Psoas muscle (tissue), 8 donors: ENCODE data around the gene CD69. TPM values are rescaled to one million over a fixed set of nuclear protein-coding genes. Genes with fewer than 3 reads are reported as not detected.
"Not testable (repeated sequence)": the region's sequence is repeated elsewhere in the genome, so short reads cannot be mapped to it uniquely, and the experiment has no call there.

Source experiments
- ATAC-seq, 4 donors: fragments of 200-7000 bp; cut with Tn5 transposase; one replicate each; pipeline ENCODE4 v1.9.1; 2020; ENCODE audit warnings: moderate library complexity in 3 of 4, mild to moderate bottlenecking in 2 of 4
- DNase-seq, 2 donors: peaks; one replicate each; pipeline ENCODE4 v3.0.0-alpha.2; 2020
- H3K27ac ChIP-seq: fragments of 200-600 bp; one replicate; pipeline ENCODE4 v1.8.0; 2022
- H3K27me3 ChIP-seq, 3 donors: fragments of 200-600 bp in 1 of 3; one replicate each; pipeline versions ENCODE4 v1.6.1 to v1.8.0; 2013 to 2022; ENCODE audit warnings: low read length in 2 of 3, mild to moderate bottlenecking in 2 of 3, moderate library complexity in 1 of 3; ENCODE audit not compliant: insufficient read depth in 3 of 3
- H3K36me3 ChIP-seq, 2 donors: fragments of 200-600 bp in 1 of 2; one replicate each; pipeline versions ENCODE4 v1.6.1 to v1.8.0; 2013 to 2022; ENCODE audit warnings: low read depth in 1 of 2, mild to moderate bottlenecking in 1 of 2, moderate library complexity in 1 of 2; ENCODE audit not compliant: insufficient read depth in 1 of 2
- H3K4me1 ChIP-seq: fragments of 200-600 bp; one replicate; pipeline ENCODE4 v1.8.0; 2022
- H3K4me3 ChIP-seq: fragments of 200-600 bp; one replicate; pipeline ENCODE4 v1.8.0; 2022; ENCODE audit warnings: mild to moderate bottlenecking
- H3K9me3 ChIP-seq: fragments of 200-600 bp; one replicate; pipeline ENCODE4 v1.8.0; 2022
- CTCF ChIP-seq: fragments of 200-600 bp; IDR thresholded peaks from one replicate; pipeline ENCODE4 v1.8.0; 2022; ENCODE audit warnings: antibody characterized with exemption
- WGBS, 3 donors: extraction: QIAGEN DNeasy Blood & Tissue Kit; methylation state at CpG; one replicate each; pipeline versions ENCODE4 v1.1.6 to v1.1.7; 2013; 5-methylcytosine and 5-hydroxymethylcytosine counted together
- intact Hi-C, 2 donors: fragments of 100-400 bp; cut with DNase I; formaldehyde crosslinking; loops; one replicate each; pipeline versions ENCODE4 v1.11.0 to v1.14.2; 2022
- polyA plus RNA-seq, 3 donors: library from polyadenylated mRNA; stranded (reverse); fragments of 200-250 nt; gene quantifications; one replicate each; pipeline ENCODE4 v1.2.3, GENCODE V29; 2013
- total RNA-seq, 4 donors: library from RNA; stranded (reverse); fragmentation: NEBNext Ultra II Directional in 2 of 4; extraction: Animal tissue kit (Norgen Biotek cat#: 25700) in 2 of 4; gene quantifications; one replicate each; pipeline versions ENCODE4 v1.2.1 to v1.2.4, GENCODE V29; 2021 to 2023
- donor health status: healthy with polysubstance abuse.
- donor health status: DM: no; HTN: no; CAD: no; lungs with moderate emphysema.
- donor health status: Bipolar disorder and iron deficiency.
- donor health status: healthy.
- donor health status: DM: yes; HTN: yes; CAD: no.
- donor health status: DM: no; HTN: no; CAD: no.
- donor health status: DM: no; HTN: no; CAD: no.
- donor health status: DM: yes; HTN: yes; CAD: no.

CD69 gene
- total and polyA plus RNA-seq, 7 donors = 0.13 to 1.1 (median 0.49) TPM

- no peaks in the 10 kb centered on the region for H3K4me1 ChIP-seq
- ATAC-seq = no peak
- no peak for TF ChIP-seq CTCF
- intact Hi-C loops = no loop called here
- H3K36me3 ChIP-seq = no peaks in the 10 kb centered on the region
- no peak overlapping the region for H3K4me3 ChIP-seq
- H3K27me3 ChIP-seq = no peaks in the 10 kb centered on the region
- H3K27ac ChIP-seq = no peak overlapping the region
- H3K9me3 ChIP-seq = no peaks in the 10 kb centered on the region
- DNase-seq = no peak
These were observed 53.3 kb downstream of the CD69 start for GRCh38 chr12:9707356-9707755.

- no peak for TF ChIP-seq CTCF
- ATAC-seq = no peak
- H3K36me3 ChIP-seq = no peaks in the 10 kb centered on the region
- DNase-seq = no peak
- H3K27ac ChIP-seq = no peak overlapping the region
- H3K4me3 ChIP-seq = no peak overlapping the region
- intact Hi-C loops = no loop called here
- H3K4me1 ChIP-seq = no peaks in the 10 kb centered on the region
- no peaks in the 10 kb centered on the region for H3K9me3 ChIP-seq
- no peaks in the 10 kb centered on the region for H3K27me3 ChIP-seq
These were observed 54.5 kb downstream of the CD69 start for GRCh38 chr12:9706086-9706685.

- 92 to 96% (median 93%) methylated on average over 5 of the region's 5 CpGs for WGBS, 3 donors
- H3K9me3 ChIP-seq, H3K27me3 ChIP-seq, H3K4me3 ChIP-seq, H3K4me1 ChIP-seq, H3K27ac ChIP-seq, intact Hi-C loops, ATAC-seq, H3K36me3 ChIP-seq, DNase-seq: not testable (repeated sequence)
These were observed 56.1 kb downstream of the CD69 start for GRCh38 chr12:9704561-9704960.

Other genes starting within 250 kb of the CD69 start
- under 1 TPM in 2 of 4 donors, not detected in 2; 0.26 to 0.30 TPM for gene KLRB1, start 153.0 kb downstream of the CD69 start, total RNA-seq
- gene KLRB1, start 153.0 kb downstream of the CD69 start, polyA plus RNA-seq = under 1 TPM; 0.03 to 0.13 (median 0.05) TPM
- 1 to 10 TPM in 3 of 4 donors, under 1 TPM in 1; 0.97 to 2.5 (median 1.6) TPM for gene CLEC2D, start 91.2 kb downstream of the CD69 start, total RNA-seq
- gene CLEC2D, start 91.2 kb downstream of the CD69 start, polyA plus RNA-seq = under 1 TPM; 0.42 to 0.59 (median 0.56) TPM
- under 1 TPM in 1 of 4 donors, not detected in 3; 0.42 TPM for gene CLECL1, start 27.8 kb downstream of the CD69 start, total RNA-seq
- gene CLECL1, start 27.8 kb downstream of the CD69 start, polyA plus RNA-seq = under 1 TPM in 2 of 3 donors, not detected in 1; 0.10 to 0.28 TPM
- gene KLRF1, start 66.6 kb upstream of the CD69 start, total RNA-seq = under 1 TPM in 1 of 4 donors, not detected in 3; 0.49 TPM
- under 1 TPM; 0.09 to 0.17 (median 0.12) TPM for gene KLRF1, start 66.6 kb upstream of the CD69 start, polyA plus RNA-seq
- 10 to 100 TPM in 2 of 4 donors, 1 to 10 TPM in 2; 5.5 to 24.9 (median 10.5) TPM for gene CLEC2B, start 108.5 kb upstream of the CD69 start, total RNA-seq
- 10 to 100 TPM in 2 of 3 donors, 1 to 10 TPM in 1; 7.8 to 17.3 (median 13.1) TPM for gene CLEC2B, start 108.5 kb upstream of the CD69 start, polyA plus RNA-seq
- not detected for gene KLRF2, start 120.6 kb upstream of the CD69 start, total RNA-seq
- not detected for gene KLRF2, start 120.6 kb upstream of the CD69 start, polyA plus RNA-seq
- gene CLEC2A, start 171.5 kb upstream of the CD69 start, total RNA-seq = not detected
- not detected for gene CLEC2A, start 171.5 kb upstream of the CD69 start, polyA plus RNA-seq
- under 1 TPM; 0.52 to 0.90 (median 0.64) TPM for gene CLEC12A, start 210.5 kb upstream of the CD69 start, total RNA-seq
- under 1 TPM; 0.06 to 0.96 (median 0.49) TPM for gene CLEC12A, start 210.5 kb upstream of the CD69 start, polyA plus RNA-seq
- not detected for gene CLEC1B, start 238.2 kb upstream of the CD69 start, total RNA-seq
- gene CLEC1B, start 238.2 kb upstream of the CD69 start, polyA plus RNA-seq = not detected
- gene CLEC12B, start 249.7 kb upstream of the CD69 start, total RNA-seq = under 1 TPM in 1 of 4 donors, not detected in 3; 0.15 TPM
- gene CLEC12B, start 249.7 kb upstream of the CD69 start, polyA plus RNA-seq = under 1 TPM in 1 of 3 donors, not detected in 2; 0.01 TPM